Stimulated activated CD4-positive, alpha-beta T cell treated with anti-CD3 and anti-CD28 coated beads, Interleukin-2, amount 100 ng/mL, for 4 hours (primary cell): ENCODE data around the gene PTPRE.
A peak's percentile ranks its signal among the peaks of the same experiment; 100 is the strongest.

Source experiments
- DNase-seq: peaks from one replicate; pipeline ENCODE4 v3.0.0-alpha.2; 2020; ENCODE audit warnings: low read depth

The PTPRE gene

DNA sequence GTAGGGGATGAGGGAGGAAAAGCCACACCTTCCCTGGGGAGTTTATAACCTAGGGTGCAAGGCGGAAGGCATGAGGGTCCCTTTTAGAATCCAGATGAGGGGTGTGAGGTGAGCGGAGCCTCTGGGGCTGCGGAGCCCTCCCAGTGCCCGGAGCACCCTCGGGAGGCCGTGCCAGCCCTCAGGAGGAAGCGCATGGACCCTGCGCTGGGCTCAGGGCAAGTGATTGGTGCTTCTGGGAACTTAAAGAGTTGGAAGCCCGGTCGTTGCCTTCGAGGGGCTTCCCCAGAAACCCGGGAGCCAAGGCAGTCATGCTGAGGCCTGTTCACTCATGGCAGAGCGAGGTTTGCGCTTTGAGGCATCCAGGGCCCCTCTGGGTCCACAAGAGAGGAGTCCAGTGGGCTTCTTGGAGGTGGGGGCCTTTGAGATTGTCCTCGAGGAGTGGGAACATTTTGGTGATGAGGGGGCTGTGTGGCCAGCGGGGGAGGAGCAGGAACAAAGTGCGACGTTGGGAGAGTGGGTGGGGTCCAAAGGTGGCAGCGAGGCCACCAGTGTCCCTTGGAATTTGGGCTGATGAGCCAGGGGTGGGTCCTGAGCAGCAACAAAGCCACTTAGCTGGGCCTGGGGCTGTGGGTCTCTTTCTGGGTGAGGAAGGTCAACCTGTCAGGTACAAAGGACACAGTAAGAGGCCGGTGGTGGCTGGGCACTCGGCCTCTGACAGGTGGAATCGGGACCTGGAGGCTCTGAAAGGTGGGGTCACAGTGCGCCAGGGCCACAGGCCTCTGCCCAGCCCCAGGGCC, 139.5 kb downstream of the PTPRE start:
- DNase-seq: no peak

DNA sequence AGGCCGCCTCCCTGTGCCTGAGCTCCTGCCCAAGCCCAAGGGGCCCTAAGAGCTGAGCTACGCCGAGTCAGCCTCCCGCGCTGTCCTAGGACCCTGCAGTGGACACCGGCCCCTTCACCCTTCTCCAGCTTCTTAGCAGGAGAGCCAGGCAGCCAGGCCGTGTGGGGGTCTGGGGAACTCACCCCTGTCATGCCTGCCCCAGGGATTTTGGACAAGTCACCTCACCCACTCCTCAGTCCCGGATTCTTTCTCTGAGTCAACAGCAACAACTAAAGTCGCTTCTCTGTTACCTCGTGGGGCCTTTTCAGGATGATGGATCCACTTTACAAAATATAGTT, 140.0 kb downstream of the PTPRE start:
- DNase-seq: no peak

DNA sequence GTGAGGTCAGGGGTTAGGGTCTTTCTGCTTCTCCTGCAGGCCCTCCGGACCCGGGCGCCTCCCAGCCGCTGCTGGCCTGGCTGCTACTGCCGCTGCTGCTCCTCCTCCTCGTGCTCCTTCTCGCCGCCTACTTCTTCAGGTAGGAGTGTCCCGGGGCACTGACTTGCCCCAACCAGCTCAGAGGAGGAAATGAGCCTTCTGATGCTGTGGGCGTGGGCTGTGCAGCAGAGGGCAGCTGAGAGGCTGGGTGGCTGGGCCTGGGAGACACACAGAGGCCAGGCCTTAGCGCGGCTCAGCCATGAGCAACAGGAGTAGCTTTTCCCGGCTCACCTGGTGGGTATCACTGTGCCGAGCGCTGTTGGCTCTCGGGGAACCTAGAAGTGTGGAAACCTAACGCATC, 140.4 kb downstream of the PTPRE start:
- peak; percentile 84 for DNase-seq

DNA sequence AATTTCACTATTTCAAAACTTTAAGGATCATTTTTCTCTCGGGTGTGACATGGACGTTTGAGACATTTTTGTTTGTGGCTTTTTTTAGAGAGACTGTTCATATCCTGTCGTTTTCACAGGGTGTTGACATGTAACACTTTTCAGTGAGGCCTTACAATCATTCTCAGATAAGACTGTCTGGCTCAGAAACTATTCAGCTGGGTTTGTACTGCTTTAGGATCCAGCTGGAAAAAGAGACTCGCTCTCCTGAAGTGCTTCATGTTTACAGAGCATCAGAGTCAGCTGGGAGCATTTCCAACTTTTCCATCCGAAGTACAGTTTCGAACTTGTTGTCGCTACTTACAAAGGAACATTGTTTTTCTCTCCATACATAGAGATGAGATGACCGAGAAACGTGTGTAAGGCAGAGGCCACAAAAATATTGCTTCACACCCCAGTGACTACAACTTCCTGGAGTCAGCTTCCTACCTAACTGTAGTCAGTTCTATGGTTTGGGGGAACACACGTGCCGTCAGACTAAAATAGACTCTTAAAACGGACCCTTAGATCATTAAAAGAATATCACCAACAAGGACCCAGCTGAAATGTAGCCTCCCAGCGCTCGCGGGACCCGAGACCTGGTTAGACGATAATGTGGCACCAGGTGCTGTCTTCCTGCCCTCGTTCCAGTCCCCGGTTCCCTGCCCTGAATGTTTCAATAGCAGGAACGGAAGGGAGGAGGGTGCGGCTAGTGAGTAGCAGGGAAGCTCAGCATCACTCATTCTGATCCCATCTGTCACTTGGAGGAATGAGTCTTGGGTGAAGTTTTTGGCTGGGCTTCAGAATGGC, 141.3 kb downstream of the PTPRE start:
- DNase-seq: no peak

DNA sequence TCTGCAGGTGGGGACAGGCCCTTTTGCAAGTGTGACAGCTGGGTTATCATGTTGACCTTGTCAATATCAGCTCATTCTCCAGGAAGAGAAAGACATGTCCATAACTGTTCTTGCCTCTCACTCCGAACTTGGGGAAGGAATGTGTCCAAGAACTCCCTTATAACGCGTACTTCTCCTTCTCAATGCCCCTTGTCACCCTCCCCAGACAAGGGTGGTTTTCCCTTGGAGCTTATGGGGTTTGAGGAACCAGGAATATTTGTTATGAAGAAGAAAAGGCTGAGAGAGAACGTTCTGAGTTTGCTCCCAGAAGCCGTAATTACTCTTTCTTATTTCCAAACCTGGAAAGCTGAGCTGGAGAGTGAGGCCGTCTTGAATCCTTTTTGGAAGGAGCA, 141.9 kb downstream of the PTPRE start:
- no peak for DNase-seq

DNA sequence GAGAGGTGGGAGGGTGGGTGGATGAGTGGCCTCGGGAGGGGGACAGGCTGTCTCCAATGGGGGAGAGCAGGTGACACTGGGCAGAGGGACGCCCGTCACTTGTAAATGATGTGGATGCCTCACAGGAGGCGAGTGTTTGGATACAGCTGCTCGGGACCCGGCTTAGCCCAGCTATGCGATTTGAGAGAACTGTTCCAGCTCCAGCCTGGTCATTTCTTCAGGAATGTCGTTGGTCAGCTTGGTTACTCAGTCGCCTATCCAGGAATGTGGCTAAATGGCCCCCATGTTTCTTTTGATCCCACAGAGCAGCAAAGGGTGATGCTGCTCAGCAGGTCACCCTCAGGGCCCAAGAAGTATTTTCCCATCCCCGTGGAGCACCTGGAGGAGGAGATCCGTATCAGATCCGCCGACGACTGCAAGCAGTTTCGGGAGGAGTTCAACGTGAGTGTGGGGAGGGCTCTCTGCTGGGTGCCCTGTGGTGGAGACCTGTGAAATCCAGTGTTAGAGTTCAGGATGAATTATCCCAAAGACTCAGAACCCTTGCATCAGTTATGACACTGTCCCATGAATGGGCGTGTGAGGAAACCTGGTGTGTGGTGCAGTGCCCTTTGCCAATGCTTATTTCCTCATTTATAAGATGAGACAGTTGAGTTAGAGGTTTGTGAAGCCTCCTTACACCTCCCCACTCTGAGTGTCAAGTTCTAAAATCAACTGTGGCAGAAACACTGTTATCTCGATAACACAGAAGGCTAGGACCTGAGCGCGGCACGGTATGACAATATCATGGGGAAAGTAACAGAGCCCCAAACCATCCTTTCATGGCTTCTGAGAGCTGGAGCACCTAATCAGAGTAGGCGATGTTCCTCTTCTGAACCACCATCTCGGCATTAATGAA, 142.6 kb downstream of the PTPRE start:
- DNase-seq: no peak

DNA sequence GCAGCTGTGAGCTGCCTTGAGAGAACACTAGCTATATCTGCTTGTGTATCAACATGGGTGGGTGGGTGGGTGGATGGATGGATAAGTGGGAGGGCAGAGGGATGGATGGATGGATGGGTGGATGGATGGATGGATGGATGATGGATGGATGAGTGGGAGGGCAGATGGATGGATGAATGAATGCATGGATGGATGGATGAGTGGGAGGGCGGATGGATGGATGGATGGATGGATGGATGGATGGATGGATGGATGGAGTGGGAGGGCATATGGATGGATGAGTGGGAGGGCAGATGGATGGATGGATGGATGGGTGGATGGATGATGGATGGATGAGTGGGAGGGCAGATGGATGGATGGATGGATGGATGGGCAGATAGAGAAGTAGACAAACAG, 143.2 kb downstream of the PTPRE start:
- no peak for DNase-seq

DNA sequence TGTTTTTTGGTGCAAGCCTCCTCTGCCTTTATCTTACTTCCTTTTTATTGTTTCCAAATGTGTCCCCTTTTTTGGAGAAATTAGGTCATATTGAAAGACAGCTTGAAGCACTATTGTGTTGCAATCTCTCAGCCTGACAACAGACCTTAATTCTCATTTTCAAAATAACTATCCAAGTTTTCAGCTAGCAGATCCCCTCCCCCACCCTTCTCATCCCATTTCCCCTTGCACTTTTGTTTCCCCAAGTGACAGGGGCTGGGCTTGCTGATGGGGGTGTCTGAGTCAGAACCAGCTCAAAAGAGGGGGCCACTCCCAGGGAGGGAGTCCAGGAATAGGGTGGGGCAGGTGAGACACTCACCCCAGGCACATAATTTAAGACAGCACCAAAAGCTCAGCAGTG, 144.0 kb downstream of the PTPRE start:
- no peak for DNase-seq

DNA sequence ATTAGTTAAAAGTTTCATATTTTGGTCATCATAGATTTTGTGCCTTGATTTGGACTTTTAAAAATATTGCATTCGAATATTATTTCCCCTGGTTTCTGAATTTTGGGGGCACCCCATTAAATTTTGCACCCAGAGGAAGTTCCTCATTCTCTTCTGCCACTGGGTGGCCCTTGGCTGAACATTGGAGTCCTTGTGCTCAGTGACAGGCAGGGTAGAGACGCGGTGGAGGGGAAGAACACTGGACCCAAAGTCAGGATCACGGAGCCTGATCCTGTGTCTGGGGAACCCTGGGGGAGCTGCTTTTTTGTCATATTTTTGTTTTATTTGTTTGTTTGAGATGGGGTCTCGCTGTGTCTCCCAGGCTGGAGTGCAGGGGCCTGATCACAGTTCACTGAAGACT, 144.6 kb downstream of the PTPRE start:
- no peak for DNase-seq

DNA sequence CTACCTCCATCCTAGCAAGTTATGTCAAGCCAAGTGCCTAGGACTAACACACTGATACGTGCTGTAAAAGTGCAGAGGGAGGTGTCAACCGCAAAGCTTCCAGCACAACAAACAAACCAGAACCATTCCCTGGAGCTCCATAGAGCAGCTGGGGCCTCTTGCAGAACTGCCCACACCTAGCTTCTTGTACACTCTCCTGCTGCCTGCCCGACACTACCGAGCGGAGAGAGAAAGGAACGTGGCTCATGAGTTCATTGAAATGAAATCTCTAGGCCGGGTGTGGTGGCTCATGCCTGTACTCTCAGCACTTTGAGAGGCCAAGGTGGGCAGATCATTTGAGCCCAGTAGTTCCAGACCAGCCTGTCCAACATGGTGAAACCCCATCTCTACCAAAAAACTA, 145.8 kb downstream of the PTPRE start:
- no peak for DNase-seq

DNA sequence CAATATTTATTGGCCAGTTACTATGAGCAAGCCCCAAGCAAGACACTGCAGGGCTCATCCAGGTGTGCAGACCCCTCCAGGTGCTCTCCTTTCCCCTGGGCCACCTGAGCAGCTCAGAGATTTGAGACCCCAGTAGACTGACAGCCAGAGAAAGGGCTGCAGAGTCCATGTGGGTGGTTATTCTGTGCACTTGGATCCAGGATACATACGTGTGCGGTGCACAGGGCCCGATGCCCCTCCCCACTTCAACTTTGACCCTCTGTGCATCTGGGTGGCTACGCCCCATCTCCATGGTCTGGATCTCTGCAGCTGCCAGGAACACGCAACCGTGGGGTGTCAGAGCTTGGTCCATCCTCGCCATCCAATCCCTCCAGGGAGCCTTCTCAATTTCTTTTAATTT, 146.5 kb downstream of the PTPRE start:
- no peak for DNase-seq

DNA sequence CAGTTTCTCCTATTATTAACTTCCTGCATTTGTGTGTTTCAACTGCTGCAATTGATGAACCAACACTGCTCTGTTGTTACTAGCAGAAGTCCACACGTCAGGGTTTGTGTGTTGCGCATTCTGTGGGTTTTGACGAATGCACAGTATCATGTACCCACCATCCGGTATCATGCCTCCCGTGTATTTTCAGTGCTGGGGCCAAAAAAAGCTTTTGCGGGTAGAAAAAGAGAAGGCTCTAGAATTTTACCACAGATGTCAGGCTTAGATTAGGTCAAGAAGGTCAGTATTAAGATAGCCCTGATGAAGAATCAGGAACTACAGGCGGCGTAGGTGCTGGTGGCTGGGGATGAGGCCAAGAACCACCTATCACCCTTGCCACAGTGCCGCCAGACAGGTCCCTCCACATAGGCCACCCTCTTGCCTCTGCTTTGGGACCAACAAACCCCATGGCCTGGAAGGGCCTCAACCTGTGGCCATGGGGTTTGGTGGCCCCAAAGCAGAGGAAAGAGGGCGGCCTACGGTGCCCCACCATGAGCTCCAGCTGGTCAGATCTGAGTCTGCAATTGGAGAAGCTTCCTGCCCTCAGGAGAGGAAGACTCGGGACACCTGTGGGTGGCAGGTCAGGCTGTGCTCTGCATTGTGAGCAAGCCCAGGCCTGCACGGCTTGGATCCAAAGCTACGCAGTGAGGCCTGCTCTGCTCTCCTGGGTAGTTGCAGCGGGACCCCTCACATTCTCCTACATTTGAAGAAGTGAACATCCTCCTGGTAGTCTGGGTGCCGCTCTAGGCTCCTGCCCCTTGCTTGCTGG, 147.5 kb downstream of the PTPRE start:
- no peak for DNase-seq

DNA sequence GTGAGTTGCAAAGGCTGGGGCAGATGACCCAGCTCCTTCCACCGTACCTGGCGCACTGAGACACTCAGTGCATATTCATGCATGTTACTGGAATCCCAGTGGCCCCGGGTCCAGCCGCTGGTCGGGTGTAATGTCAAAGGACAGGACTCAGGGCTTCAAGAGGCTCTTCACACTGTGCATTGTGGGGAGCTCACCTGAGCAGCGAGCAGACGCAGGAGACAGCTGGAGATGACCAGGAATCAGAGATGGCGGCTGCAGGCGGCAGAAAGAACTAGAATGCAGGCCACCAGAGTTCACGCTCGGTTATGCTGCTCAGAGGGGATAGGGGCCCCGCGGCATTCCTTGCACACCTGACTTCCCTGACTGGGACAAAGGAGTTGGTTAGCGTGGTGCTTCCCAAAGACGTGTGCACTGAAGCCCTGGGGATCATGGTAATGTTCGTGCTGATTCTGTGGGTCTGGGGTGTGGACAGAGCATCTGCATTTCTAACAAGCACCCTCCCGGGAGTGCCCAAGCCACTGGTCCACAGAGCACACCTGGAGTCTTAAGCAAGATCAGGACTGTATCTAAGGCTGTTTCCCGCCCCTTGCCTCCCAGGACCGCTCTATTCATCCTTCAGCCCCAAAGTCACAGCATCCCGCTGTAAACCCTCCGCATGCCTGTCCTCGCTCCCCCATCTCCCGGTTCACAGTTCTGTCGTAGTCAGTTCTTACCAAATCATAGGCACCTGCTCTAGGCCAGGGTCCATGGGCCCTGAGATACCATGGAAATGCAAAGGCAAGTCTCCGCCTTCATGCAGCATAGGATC, 148.4 kb downstream of the PTPRE start:
- DNase-seq: no peak

DNA sequence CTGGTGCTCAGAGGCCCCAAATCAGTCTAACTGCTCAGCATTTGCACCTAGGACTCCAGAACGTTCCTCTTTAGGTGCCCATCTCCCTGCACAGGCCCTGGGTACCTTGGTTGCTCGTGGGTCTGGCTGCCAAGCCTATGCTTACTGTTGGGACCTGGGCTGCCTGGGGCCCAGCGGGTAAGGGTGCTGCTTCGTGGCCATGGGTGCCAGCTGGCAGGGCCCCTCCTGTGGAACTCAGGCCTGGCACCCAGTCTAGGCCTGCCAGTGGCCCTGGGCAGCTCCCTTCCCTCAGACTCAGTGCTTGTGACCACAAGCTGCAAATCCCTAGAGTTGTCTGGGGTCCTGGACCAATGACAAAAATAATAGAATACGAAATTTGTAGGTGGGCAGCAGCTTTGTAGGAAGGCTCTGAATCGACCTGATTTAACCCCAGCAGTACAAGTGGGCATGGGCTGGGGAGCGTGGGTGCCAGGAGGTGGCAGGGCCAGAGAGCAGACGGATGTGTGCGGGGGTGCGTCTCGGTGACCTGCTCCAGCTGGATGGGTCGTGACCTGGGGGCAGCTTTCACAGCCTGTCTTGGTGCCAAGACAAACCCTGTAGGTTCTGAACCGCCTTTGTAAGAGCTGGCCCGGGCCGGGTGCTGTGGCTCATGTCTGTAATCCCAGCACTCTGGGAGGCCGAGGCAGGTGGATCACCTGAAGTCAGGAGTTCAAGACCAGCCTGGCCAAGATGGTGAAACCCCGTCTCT, 149.6 kb downstream of the PTPRE start:
- DNase-seq: no peak

DNA sequence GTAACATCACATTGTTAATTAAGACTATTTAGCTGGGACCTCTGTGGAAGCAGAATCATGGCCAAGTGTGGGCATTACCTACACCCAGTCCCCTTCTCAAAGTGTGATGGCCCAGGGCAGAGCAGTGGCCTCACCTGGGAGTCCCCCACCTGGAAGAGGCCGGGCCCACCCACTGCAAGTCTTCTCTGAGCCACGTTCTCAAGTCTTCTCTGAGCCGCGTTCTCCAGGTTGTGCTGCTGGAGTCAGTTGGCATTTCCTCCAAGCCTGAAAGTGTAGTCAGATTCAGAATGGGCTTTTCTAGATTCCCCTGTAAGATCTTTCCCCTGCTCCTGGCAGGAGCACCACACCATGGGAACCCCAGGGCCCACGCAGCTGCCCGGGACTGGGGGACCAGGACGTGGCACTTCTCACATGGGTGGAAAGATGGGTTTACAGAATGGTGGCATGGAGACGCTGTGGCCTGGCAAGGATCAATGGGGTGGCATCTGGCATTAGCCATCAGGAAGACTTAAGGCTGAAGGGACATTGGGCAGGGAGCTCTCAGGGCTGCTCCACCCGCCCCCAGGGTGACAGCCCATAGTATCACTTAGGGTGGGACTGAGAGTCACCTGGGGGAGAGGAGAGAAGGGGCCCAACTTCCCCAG, 151.3 kb downstream of the PTPRE start:
- DNase-seq: no peak

DNA sequence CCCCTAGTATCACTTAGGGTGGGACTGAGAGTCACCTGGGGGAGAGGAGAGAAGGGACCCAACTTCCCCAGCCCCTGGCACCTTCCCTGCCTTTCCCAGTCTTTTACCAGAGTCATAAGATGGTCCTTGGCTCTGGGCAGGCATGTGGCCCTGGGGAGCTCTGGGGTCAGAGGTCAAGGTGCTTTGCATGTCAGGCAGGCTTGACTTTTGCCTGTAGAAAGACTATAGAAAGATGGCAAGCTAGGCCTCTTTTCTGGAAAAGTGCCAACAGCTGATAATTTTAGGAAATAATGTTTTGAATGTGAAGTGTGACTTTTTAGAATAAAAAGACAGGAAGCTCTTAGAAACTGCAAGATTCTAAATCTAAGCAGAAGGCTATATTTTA, 151.8 kb downstream of the PTPRE start:
- DNase-seq: no peak

DNA sequence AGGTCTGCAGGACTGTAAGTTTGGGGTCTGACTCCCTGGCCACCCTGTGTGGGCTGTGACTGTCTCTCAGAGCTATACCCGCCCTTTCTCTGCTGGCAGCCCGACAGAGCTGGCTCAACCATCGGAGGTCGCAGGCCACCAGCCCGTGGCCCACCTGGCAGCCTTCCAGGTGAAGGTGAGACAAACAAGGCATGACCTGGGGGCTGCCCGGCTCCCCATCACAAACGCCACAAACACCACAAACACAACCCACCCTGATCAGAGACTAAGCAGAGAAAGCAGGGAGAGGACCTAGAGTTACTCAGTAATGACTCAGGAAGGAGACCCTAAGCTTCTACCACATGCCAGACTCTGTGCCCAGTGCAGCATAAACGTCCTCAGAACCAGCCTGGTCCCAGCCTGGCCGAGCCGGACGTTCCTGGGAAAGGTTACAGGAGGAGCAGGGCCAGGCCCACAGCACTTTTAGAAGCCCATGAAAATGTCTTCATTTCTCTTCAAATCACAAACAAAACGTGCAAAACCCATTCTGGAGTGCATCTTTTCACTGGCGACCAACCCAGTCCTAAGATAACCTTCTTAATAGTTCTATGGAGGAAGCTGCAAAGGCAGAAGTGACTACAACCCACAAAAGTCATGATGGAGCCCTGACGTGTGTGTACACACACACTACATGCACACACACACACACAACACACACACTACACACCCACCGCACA, 152.5 kb downstream of the PTPRE start:
- no peak for DNase-seq

DNA sequence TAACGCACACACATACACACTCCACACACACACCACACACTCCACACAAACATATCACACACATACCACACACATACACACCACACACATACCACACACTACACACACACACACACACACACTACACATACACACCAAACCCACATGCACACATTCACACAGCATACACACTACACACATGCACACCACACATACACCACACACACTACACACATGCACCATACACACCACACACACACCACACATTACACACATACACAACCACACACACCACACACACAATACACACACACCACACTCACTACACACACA, 153.0 kb downstream of the PTPRE start:
- DNase-seq: no peak
